Transverse colon (tissue), 4 donors: Measurements from ENCODE around the gene DPP9. TPM values are rescaled to one million over a fixed set of nuclear protein-coding genes. Genes with fewer than 3 reads are reported as not detected.

Experiments
- DNase-seq: peaks from one replicate; pipeline ENCODE4 v3.0.0-alpha.2; 2019
- H3K27ac ChIP-seq, 4 donors: fragments of 200-600 bp; sonication (generic); 2 replicates each; pipeline ENCODE4 v1.5.1; 2016 to 2018; ENCODE audit warnings: inconsistent platforms in 4 of 4
- H3K27me3 ChIP-seq: fragments of 200-600 bp; sonication (generic); 2 replicates; pipeline ENCODE4 v1.5.1; 2017; ENCODE audit warnings: inconsistent platforms
- H3K36me3 ChIP-seq, 4 donors: fragments of 200-600 bp; sonication (generic); 2 replicates each; pipeline ENCODE4 v1.5.1; 2017 to 2019; ENCODE audit warnings: inconsistent platforms in 4 of 4
- H3K4me1 ChIP-seq, 4 donors: fragments of 200-600 bp; sonication (generic); 2 replicates each; pipeline ENCODE4 v1.5.1; 2017 to 2020; ENCODE audit warnings: inconsistent platforms in 4 of 4
- H3K4me3 ChIP-seq, 4 donors: fragments of 200-600 bp; sonication (generic); 1 replicate in 1 of 4; 2 replicates in 3 of 4; pipeline versions ENCODE4 v1.5.1 to v1.6.1; 2017 to 2019; ENCODE audit warnings: inconsistent platforms in 4 of 4
- H3K9me3 ChIP-seq, 2 donors: fragments of 200-600 bp; sonication (generic); 2 replicates each; pipeline ENCODE4 v1.5.1; 2017 to 2019; ENCODE audit warnings: inconsistent platforms in 2 of 2
- CTCF ChIP-seq, 5 experiments: fragments of 200-600 bp in 3 of 5; fragments of 450-650 bp in 2 of 5; sonication (generic) in 3 of 5; IDR thresholded peaks; 1 replicate in 2 of 5; 2 replicates in 3 of 5; pipeline ENCODE4 v1.5.1; 2016 to 2017; ENCODE audit warnings: antibody characterized with exemption in 5 of 5, inconsistent platforms in 3 of 5, mild to moderate bottlenecking in 2 of 5, moderate library complexity in 1 of 5
- EP300 ChIP-seq: sonication (generic); formaldehyde crosslinking; IDR thresholded peaks from one replicate; pipeline ENCODE4 v1.6.1; 2017; ENCODE audit warnings: antibody characterized with exemption, low read depth
- POLR2A ChIP-seq: fragments of 450-650 bp; IDR thresholded peaks from one replicate; pipeline ENCODE4 v1.6.1; 2016; ENCODE audit warnings: antibody characterized with exemption, mild to moderate bottlenecking, moderate library complexity
- POLR2AphosphoS5 ChIP-seq, 3 donors: sonication (generic); formaldehyde crosslinking; IDR thresholded peaks; one replicate each; pipeline ENCODE4 v1.6.1; 2016; ENCODE audit warnings: antibody characterized with exemption in 3 of 3
- WGBS, 2 donors: methylation state at CpG; one replicate each; pipeline ENCODE4 v1.1.5; 2018; ENCODE audit warnings: low coverage in 1 of 2; 5-methylcytosine and 5-hydroxymethylcytosine counted together
- in situ Hi-C, 4 donors: fragments of 200-750 bp; cut with MboI; loops; one replicate each; pipeline versions ENCODE4 v1.15.0 to v1.15.1; 2017; ENCODE audit warnings: low sequenced_read_pairs in 3 of 4, low pct_ligation_motif_present in 1 of 4, low pct_unique_long_range_greater_than_20kb in 1 of 4
- intact Hi-C: fragments of 100-400 bp; cut with DNase I; formaldehyde crosslinking; loops from one replicate; pipeline ENCODE4 v1.15.1; 2023; ENCODE audit warnings: low total_unique reads
- total RNA-seq, 4 donors: library from RNA; depleted of rRNA; stranded (reverse); fragments of >200 nt; gene quantifications; one replicate each; pipeline ENCODE4 v1.1.0, GENCODE V29; 2016

DPP9 gene
- total RNA-seq, 4 donors from 2014 or later = 74.1 to 320 (median 103) TPM

- 79% methylated on average over 32 of the region's 34 CpGs; no CpG with 5 or more reads in 1 of the 2 donors for WGBS, 2 donors
- intact Hi-C loops = no loop called here
Observed at GRCh38 chr19:4678881-4679790, 44.5 kb downstream of the DPP9 start.

GRCh38 chr19:4676955-4677731, 46.5 kb downstream of the DPP9 start:
- Histone ChIP-seq H3K27ac (peak overlapping the region in 3 of 4 donors; percentile 18 to 63 (median 37)), H3K36me3 (peaks cover 0 to 8% (median under 1%) of the 10 kb centered on the region in 4 donors), H3K4me3 (no peak overlapping the region), H3K9me3 (no peaks in the 10 kb centered on the region), H3K27me3 (no peaks in the 10 kb centered on the region), H3K4me1 (no peaks in the 10 kb centered on the region)
- in situ Hi-C loops = no loop called here
- DNase-seq = peak; percentile 34
- TF ChIP-seq EP300 = no peak
- TF ChIP-seq CTCF (IDR thresholded peaks at IDR 0.05) = peak in 4 of 5 experiments; percentile 37 to 54 (median 48)
- intact Hi-C loops = no loop called here
- WGBS, 2 donors = 62 to 94% methylated on average over 3 to 15 of the region's 17 CpGs

More at GRCh38 chr19:4678881-4679790, 44.5 kb downstream of the DPP9 start:
- no peak for TF ChIP-seq CTCF (IDR thresholded peaks at IDR 0.05)
- TF ChIP-seq EP300 = no peak
- TF ChIP-seq POLR2A = no peak
- no peak for TF ChIP-seq POLR2AphosphoS5 (IDR thresholded peaks at IDR 0.05)
- H3K4me1 ChIP-seq = no peaks in the 10 kb centered on the region
- H3K36me3 ChIP-seq = peaks cover 0 to 19% (median 4%) of the 10 kb centered on the region in 4 donors
- H3K9me3 ChIP-seq = no peaks in the 10 kb centered on the region
- no peak overlapping the region for H3K27ac ChIP-seq
- DNase-seq = no peak
- no peak overlapping the region for H3K4me3 ChIP-seq
- in situ Hi-C loops = no loop called here
- no peaks in the 10 kb centered on the region for H3K27me3 ChIP-seq

- TF ChIP-seq POLR2A (no peak), POLR2AphosphoS5 (IDR thresholded peaks at IDR 0.05) (no peak), CTCF (IDR thresholded peaks at IDR 0.05) (no peak), EP300 (no peak)
- intact Hi-C loops = no loop called here
- Histone ChIP-seq H3K4me1 (peaks cover 0 to 3% (median 0%) of the 10 kb centered on the region in 4 donors), H3K27ac (no peak overlapping the region), H3K27me3 (no peaks in the 10 kb centered on the region), H3K9me3 (no peaks in the 10 kb centered on the region), H3K4me3 (no peak overlapping the region), H3K36me3 (peaks cover 0 to 8% (median 0%) of the 10 kb centered on the region in 4 donors)
- WGBS, 2 donors = 95 to 100% methylated on average over 4 to 14 of the region's 16 CpGs
- in situ Hi-C loops = no loop called here
- no peak for DNase-seq
Observed at GRCh38 chr19:4675346-4675745, 48.3 kb downstream of the DPP9 start.

- H3K27ac ChIP-seq = no peak overlapping the region
- no peaks in the 10 kb centered on the region for H3K27me3 ChIP-seq
- H3K9me3 ChIP-seq = no peaks in the 10 kb centered on the region
- DNase-seq = no peak
- H3K36me3 ChIP-seq = no peaks in the 10 kb centered on the region
- peaks cover 6 to 11% (median 9%) of the 10 kb centered on the region in 4 donors for H3K4me1 ChIP-seq
- in situ Hi-C loops = no loop called here
- TF ChIP-seq POLR2AphosphoS5 (IDR thresholded peaks at IDR 0.05) = no peak
- no peak for TF ChIP-seq CTCF (IDR thresholded peaks at IDR 0.05)
- TF ChIP-seq POLR2A = no peak
- TF ChIP-seq EP300 = no peak
- 76 to 89% methylated on average over 3 to 4 of the region's 4 CpGs for WGBS, 2 donors
- H3K4me3 ChIP-seq = no peak overlapping the region
- intact Hi-C loops = no loop called here
Observed at GRCh38 chr19:4673726-4674125, 49.9 kb downstream of the DPP9 start.
